SK-N-SH (cell line): Measurements from ENCODE around the gene CLEC16A.

Source experiments
- CTCF ChIP-seq: fragments of 200-600 bp; sonication (generic); IDR thresholded peaks from 2 replicates; pipeline ENCODE4 v1.6.1; 2017; ENCODE audit warnings: antibody characterized with exemption, mild to moderate bottlenecking, moderate library complexity
- FOSL2 ChIP-seq: IDR thresholded peaks from 2 replicates; pipeline ENCODE4 v1.4.0; 2012; ENCODE audit warnings: low read depth, mild to moderate bottlenecking, moderate library complexity, borderline replicate concordance
- NFIC ChIP-seq: IDR thresholded peaks from 2 replicates; pipeline ENCODE4 v1.4.0; 2012; ENCODE audit warnings: borderline replicate concordance
- NRF1 ChIP-seq: IDR thresholded peaks from 2 replicates; pipeline ENCODE4 v1.6.1; 2012; ENCODE audit warnings: low read depth, mild to moderate bottlenecking, low read length
- PBX3 ChIP-seq: IDR thresholded peaks from 2 replicates; pipeline ENCODE4; 2012
- POLR2AphosphoS5 ChIP-seq: IDR thresholded peaks from 2 replicates; pipeline ENCODE4 v1.6.1; 2012; ENCODE audit warnings: low read depth, low read length
- RAD21 ChIP-seq: IDR thresholded peaks from 2 replicates; pipeline ENCODE4 v1.6.1; 2012; ENCODE audit warnings: mild to moderate bottlenecking, low read length
- REST ChIP-seq: IDR thresholded peaks from 2 replicates; pipeline ENCODE4 v1.6.1; 2012; ENCODE audit warnings: mild to moderate bottlenecking, low read depth, low read length, moderate library complexity
- RFX5 ChIP-seq: IDR thresholded peaks from 2 replicates; pipeline ENCODE4 v1.6.1; 2012; ENCODE audit warnings: mild to moderate bottlenecking, improper control_type of control experiment, low read length
- SIN3A ChIP-seq: IDR thresholded peaks from 2 replicates; pipeline ENCODE4 v1.6.1; 2012; ENCODE audit warnings: low read depth, mild to moderate bottlenecking, low read length, moderate library complexity, borderline replicate concordance
- SMC3 ChIP-seq: IDR thresholded peaks from 2 replicates; pipeline ENCODE4 v1.6.1; 2012; ENCODE audit warnings: low read depth, low read length, improper control_type of control experiment
- TAF1 ChIP-seq: IDR thresholded peaks from 2 replicates; pipeline ENCODE4 v1.6.1; 2012; ENCODE audit warnings: low read depth, mild to moderate bottlenecking, low read length, moderate library complexity, borderline replicate concordance
- TEAD4 ChIP-seq: IDR thresholded peaks from 2 replicates; pipeline ENCODE4 v1.4.0; 2012; ENCODE audit warnings: mild to moderate bottlenecking, borderline replicate concordance; ENCODE audit not compliant: insufficient read depth
- YY1 ChIP-seq: IDR thresholded peaks from 2 replicates; pipeline ENCODE4 v1.4.0; 2012; ENCODE audit warnings: low read depth, mild to moderate bottlenecking

GRCh38 chr16:11012841-11013240 lies 68.5 kb downstream of the CLEC16A start:
- TF ChIP-seq CTCF (no peak), TAF1 (no peak), SIN3A (no peak), POLR2AphosphoS5 (no peak), NRF1 (no peak), NFIC (no peak), SMC3 (no peak), TEAD4 (no peak), YY1 (no peak), FOSL2 (no peak), PBX3 (no peak), RAD21 (no peak), REST (no peak), RFX5 (no peak)
